H1 (cell line): ENCODE measurements around the gene OGFOD2. TPM values are rescaled to one million over a fixed set of nuclear protein-coding genes. Genes with fewer than 3 reads are reported as not detected.

Experiments
- ATF3 ChIP-seq: IDR thresholded peaks from 2 replicates; pipeline ENCODE4 v1.6.1; 2011; ENCODE audit warnings: low read depth, mild to moderate bottlenecking, low read length; ENCODE audit not compliant: insufficient read depth
- BCL11A ChIP-seq, 2 experiments: IDR thresholded peaks; one replicate each; pipeline ENCODE4 v1.6.1; 2011; ENCODE audit warnings: low read depth in 2 of 2, low read length in 2 of 2, mild to moderate bottlenecking in 2 of 2
- E2F6 ChIP-seq: IDR thresholded peaks from 2 replicates; pipeline ENCODE4 v1.6.1; 2012; ENCODE audit warnings: inconsistent platforms
- GABPA ChIP-seq: IDR thresholded peaks from 2 replicates; pipeline ENCODE4 v1.6.1; 2011; ENCODE audit warnings: mild to moderate bottlenecking, low read length, moderate library complexity, borderline replicate concordance; ENCODE audit not compliant: insufficient read depth
- JUND ChIP-seq: IDR thresholded peaks from 2 replicates; pipeline ENCODE4 v1.6.1; 2011; ENCODE audit warnings: mild to moderate bottlenecking, improper control_type of control experiment, low read length
- NRF1 ChIP-seq: IDR thresholded peaks from 2 replicates; pipeline ENCODE4 v1.6.1; 2011; ENCODE audit warnings: mild to moderate bottlenecking, low read depth, low read length, improper control_type of control experiment
- RAD21 ChIP-seq, 2 experiments: IDR thresholded peaks in 1 of 2; conservative IDR thresholded peaks in 1 of 2; 2 replicates each; pipeline ENCODE4 v1.6.1; 2011; ENCODE audit warnings: low read depth in 2 of 2, low read length in 2 of 2, improper control_type of control experiment in 1 of 2, inconsistent platforms in 1 of 2, mild to moderate bottlenecking in 1 of 2, moderate library complexity in 1 of 2
- SP1 ChIP-seq: IDR thresholded peaks from 2 replicates; pipeline ENCODE4 v1.6.1; 2011; ENCODE audit warnings: low read depth, low read length
- polyA plus RNA-seq, 7 experiments: library from polyadenylated mRNA; depleted of rRNA in 3 of 7; stranded (reverse) in 5 of 7; unstranded in 2 of 7; fragments of >200 nt in 5 of 7; fragments of 200-250 nt in 2 of 7; gene quantifications; 1 replicate in 5 of 7; 2 replicates in 1 of 7; 4 replicates in 1 of 7; pipeline versions ENCODE4 v1.2.1 to v1.2.3, GENCODE V29; 2011 to 2013; ENCODE audit warnings: missing spikeins in 2 of 7, mixed read lengths in 2 of 7
- total RNA-seq: library from RNA; stranded (reverse); fragmentation: NEBNext Ultra II Directional; extraction: Animal tissue kit (Norgen Biotek cat#: 25700); gene quantifications from 2 replicates; pipeline ENCODE4 v1.2.1, GENCODE V29; 2021

The OGFOD2 gene
- total and polyA plus RNA-seq, 2 of the 8 experiments (the other 6 are each of a cell fraction or from before 2014, with no cell fraction given): 17.3 to 20.3 TPM

GRCh38 chr12:122974274-122974891 lies 661 bp upstream of the OGFOD2 start (continued):
- TF ChIP-seq ATF3 (no peak), GABPA (peak; percentile 99), NRF1 (peak; percentile 8; the same call in 1 of the 2 replicates), RAD21 (IDR thresholded peaks at IDR 0.05 in 1 of 2, conservative IDR thresholded peaks at IDR 0.05 in 1 of 2; ENCODE audit: low read depth in 2 of 2, low read length in 2 of 2) (no peak), E2F6 (no peak), JUND (peak; percentile 59; the same call in 1 of the 2 replicates), SP1 (peak; percentile 87), BCL11A (IDR thresholded peaks at IDR 0.05; ENCODE audit: low read depth in 2 of 2, low read length in 2 of 2) (no peak)
- TF ChIP-seq, all 59 proteins: peak for 17
